GOT3 (cell line): ENCODE data around the gene SH3RF1.
"Not testable (repeated sequence)": the region's sequence is repeated elsewhere in the genome, so short reads cannot be mapped to it uniquely, and the experiment has no call there.

Experiments
- DNase-seq: peaks from one replicate; lab custom pipeline; 2025; ENCODE audit warnings: mixed read lengths; lab: John Stamatoyannopoulos, UW

Gene SH3RF1

DNA sequence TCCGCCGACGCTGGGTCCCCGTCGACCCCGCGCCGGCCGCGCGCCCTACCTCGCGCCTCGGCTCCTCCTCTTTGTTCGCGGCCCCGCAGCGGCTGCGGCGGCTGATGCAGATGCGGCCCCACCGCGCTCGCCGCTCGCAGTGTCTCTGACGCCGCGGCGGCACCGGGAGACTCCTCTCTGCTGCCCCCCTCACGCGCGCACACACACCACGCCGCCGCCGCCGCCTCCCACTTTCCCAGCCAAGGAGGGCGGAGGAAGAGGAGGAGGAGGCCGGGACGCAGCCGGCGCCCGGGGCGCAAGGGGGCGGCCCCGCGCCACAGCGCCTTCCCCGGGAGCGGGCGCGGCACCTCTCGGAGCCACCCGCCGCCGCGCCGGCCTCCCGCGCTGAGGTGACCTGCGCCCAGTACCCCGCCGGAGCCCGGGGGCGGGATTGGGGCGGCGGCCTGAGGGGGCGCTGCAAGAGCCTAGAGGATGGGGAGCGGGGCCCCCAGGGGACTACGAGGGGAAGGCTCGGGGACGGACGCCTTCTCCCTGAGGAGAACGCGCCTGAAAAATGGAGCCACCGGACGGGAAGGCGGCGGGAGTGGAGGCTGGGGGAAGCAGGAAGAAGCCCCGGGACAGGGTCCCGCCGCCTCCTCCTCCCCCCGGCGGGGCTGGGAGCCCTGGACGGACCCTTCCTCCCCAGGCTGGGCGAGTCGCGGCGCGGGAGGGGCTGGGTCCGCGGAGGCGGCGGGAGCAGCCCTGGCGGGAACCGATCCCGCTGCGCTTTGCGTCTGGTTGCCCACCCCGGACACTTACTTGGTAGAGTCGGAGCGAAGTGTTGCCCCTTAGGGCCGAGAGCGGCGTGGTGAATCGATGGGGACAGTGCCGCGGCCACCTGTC lies at the start of gene SH3RF1:
TSS of gene SH3RF1 (minus strand) at position 147 of the 882 bp plus-strand sequence. CDS start 1,744 bp downstream, outside the sequence.
- DNase-seq: peak; percentile 12

DNA sequence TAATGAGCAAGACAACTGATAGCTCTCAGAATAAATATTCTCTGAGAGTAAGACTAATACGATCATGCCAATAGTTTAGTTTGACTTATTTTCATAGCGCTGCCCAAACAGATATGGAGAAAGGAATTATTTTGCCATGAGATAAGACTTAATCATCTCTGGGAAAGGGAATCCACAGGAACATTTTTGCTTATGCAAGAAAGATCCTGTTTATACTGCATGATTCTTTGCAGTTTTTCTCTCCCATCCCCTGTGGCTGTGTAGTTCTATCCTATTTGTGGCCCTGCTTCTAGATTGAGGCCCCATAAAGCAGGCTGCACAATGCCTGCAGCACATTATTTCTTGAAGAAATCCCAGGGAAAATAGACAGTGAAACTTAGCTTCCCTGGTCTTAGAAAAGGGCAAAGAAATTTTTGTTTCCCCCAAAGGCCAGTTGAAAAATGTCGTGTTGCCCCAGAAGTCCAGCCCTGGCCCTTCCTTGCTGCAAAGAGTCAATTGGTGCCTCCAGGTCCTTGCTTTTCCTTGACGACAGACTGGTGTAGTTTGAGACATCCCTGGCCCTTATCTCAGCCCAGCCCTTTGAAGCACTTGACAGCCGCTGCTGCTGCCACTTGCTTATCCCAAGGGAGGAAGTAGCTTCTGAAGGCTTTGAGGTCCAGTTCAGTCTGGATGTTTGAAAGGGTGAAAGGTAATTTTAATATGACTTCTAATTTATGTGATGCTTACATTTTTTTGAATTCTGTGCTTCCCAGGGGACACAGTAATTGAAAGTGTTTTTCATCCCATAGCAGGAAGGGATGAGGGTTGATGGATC lies 45.0 kb upstream of the SH3RF1 start:
- no peak for DNase-seq

DNA sequence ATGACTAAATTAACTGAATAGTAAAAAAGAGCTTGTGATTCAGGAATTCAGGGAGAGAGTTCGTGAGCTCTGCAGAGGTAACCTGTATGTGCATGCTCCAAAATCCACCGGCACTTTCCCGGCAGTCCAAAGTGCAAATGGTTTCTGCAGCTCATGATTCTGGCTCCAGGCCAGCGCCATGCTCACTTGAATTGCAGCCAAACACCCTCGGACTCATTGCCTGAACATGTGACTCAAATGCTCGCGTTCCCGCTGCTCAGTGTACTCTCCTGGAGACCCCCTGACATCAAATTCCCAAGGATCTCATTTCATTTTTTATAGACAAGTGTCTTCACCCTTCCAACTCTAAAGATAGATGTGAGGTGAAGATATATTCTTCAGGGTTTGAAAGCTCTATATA lies 44.1 kb upstream of the SH3RF1 start:
- no peak for DNase-seq

DNA sequence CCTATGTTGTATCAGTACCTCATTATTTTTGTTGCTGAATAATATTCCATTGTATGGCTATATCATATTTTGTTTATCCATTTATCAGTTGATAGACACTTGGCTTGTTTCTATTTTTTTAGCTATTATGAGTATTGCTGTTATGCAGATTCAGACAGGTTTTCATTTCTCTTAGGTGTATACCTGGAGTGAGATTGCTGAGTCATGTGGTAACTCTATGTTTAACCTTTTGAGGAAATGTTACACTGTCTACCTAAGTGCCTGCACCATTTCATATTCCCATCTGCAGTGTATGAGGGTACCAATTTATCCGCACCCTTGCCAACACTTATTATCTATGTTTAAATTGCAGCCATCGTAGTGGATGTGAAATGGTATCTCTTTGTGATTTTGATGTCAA lies 43.0 kb upstream of the SH3RF1 start:
- no peak for DNase-seq

DNA sequence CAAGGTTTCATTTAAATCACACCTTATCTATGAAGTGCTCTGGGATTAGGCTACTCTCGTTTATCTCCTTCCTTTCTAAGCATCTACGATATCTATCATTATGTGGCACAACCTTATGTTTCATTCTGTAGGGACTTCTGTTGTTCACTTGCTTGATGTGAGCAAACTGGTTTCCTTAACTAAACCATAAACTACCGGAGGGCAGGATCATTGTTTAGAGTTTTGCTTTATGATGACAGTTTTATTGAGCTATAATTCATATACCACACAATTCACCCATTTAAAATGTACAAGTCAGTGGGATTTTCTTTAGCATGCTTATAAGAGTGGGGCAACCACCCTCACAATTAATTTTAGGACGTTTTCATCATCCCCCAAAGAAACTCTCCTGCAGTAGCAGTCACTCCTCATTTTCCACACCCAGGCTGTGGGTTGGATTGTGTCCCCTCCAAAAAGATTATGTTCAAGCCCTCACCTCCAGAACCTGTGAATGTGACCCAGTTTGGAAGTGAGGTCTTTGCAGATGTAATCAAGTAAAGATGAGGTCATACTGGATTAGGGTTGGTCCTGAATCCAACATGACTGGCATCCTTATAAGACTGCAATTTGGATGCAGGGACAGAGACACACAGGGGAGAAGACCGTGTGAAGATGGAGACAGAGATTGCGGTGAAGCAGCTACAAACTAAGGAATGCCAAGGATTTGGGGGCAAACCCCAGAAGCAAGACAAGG lies 42.1 kb upstream of the SH3RF1 start:
- DNase-seq: no peak

DNA sequence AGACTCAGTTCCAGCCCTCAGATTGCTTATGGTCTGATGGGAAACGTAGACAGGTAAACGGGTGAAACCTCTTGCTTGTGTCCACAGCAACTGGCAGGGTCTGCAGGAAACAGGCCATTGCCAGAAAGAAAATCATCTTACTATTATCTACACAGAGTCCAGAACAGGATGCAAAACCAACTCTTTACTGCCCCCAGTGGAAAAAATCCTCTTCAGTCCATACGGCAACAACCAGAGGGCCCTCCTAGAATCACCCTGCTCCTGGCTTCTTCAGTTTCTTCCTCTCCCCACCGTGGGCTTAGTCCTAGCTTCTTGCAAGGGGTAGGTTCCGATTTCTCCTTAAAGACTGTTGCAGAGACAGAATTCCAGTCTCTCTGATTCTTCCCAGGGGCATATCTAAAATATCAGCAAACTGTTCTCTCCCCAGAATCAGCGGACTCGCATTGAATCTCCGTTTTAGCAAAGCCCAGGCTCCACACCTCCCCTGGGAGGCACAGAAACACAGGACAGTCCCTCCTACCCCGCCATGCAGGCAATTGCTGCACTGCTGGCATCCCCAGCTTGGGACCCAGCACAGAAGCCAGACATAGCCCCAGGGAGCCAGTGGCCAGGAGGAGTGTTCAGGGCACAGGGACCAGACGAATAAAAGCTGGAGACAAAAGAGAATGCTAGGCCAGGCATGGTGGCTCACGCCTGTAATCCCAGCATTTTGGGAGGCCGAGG lies 41.0 kb upstream of the SH3RF1 start:
- no peak for DNase-seq

DNA sequence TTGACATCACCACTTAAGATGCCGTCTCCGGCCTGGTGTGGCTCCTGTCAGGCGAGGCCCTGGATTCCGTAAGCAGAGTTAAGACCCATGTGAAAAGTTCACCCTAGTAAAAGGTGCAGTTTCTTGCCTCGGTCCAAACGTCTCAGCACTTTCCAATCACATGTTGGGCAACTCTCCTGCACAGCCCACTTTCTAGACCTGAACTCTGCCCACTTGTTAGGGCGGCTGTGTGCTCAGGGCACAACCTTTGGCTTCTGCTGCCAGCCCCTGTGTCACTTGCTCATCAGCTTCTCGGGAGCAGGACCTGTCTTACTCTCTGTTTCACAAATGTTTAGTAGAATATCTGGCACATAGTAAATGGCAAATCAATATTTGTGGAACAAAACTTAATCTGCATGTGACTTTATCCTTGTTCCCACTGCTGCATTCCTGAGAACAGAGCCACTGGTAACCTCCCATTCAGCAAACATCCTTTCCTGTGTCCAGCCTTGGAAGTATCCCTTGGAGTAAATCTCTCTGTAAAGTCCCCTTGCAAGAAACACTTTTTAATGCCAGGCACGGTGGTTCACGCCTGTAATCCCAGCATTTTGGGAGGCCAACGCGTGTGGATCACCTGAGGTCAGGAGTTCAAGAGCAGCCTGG lies 38.7 kb upstream of the SH3RF1 start:
- no peak for DNase-seq

DNA sequence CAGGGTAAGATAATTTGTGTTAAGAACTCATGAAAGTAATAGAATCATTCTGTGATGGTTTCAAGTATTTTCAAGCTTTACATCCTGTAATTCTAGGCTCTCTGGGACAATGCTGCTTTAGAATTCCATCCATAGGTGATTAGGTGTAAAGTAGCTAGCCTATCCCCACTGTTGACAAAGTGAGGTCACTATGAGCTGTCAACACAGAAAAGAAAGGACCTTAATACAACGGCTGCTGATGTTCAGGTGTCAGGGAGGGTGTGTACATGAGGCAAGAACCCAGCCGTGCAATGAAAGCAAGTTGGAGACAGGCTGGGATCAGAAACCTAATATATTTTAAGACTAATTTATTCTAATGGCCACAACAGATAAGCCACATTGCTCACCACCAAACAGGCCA lies 36.8 kb upstream of the SH3RF1 start:
- no peak for DNase-seq

DNA sequence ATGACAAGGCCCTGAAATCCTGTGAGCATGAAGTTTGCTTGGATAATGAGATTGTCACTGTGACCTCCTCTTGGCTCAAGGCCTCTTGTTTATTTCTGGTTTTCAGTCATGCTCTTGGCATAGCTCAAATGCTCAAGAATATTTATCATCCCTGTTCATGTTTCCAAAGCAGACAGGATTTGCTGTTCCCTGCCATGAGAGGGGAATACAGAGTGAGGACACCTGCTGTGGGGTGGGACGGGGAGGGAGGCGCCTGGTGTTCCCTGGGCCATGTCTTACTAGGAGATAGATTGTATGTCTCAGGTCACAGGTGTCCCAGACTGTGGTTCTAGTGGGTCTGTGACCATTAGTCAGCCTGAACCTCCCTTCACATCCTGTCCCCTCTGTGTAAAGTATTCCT lies 34.9 kb upstream of the SH3RF1 start:
- no peak for DNase-seq

DNA sequence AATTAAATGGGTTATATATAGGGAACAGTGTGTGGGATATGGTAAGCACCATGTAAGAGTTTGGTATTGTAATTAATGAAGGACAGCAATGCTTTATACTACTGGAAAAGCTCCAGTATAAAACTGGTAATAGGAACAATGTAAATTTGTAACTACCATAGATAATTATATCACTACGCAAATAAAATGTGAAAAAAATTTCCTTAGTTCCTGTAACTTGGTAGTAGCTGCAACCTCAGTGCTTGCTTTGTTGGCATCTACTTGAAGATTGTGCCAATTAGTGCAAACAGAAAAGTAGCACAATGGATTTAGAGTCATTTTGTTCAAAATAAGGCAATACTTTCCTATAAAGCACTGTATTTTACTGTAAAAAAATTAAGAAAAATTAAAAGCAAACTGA lies 34.4 kb upstream of the SH3RF1 start:
- DNase-seq: no peak

DNA sequence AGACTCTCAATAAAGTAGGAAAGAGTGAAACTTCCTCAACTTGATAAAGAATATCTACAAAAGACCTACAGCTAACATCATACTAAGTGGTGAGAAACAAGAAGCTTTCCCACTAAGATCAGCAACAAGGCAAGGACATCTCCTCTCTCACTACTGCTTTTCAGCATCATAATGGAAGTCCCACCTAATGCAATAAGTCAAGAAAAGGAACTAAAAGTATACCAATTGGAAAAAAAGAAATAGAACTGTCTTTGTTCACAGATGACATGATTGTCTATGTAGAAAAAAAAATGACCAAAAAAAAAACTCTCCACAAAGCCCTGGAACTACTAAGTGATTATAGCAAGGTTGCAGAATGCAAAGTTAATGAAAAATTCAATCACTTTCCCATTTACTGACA lies 25.1 kb upstream of the SH3RF1 start:
- DNase-seq: no peak

DNA sequence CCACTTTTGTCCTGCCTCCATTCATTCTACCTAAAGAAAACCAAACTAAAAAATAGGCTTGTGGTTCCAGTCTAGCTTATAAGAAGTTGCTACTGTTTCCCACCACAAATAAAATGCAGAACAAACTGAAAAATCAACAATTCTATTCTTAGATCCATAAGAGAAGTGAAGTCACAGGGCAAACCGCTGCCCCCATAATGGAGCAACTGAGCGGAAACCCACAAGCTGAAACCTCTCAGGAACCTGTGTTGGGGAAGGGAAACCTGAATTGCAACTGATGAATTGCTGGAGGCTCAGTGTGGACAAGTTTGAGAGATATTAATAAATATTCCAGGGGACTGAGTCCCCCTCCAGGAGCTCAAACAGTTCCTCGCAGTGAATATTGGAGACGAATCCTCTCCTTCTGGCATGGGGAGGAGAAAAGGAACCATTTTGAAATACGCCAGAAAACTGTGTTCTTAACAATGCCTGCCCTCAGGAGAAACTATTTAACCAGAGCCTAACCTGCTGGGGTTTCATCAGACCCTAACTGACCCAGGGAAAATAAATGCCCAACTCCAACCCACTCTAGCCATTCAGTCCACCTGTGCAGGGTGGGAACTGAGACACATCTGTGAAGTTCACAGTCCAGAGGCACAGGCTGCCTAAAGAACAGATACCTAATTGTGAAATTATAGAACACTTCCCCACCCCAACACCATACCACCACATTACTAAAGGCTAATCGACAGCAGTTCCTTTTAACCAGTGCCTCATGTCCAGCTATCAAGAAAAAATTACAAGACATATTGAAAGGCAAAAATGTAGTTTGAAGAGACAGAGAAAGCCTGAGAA lies 22.8 kb upstream of the SH3RF1 start:
- DNase-seq: no peak

DNA sequence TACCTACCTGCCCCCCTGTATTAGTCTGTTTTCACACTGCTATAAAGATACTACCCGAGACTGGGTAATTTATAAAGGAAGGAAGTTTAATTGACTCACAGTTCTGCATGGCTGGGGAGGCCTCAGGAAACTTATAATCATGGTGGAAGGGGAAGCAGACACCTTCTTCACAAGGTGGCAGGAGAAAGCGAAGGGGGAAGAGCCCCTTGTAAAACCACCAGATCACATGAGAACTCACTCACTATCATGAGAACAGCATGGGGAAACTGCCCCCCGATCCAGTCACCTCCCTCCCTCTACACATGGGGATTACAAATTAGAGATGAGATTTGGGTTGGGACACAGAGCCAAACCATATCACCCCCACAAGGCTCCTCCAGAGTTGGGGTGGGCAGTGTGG lies 17.2 kb upstream of the SH3RF1 start:
- DNase-seq: not testable (repeated sequence)

DNA sequence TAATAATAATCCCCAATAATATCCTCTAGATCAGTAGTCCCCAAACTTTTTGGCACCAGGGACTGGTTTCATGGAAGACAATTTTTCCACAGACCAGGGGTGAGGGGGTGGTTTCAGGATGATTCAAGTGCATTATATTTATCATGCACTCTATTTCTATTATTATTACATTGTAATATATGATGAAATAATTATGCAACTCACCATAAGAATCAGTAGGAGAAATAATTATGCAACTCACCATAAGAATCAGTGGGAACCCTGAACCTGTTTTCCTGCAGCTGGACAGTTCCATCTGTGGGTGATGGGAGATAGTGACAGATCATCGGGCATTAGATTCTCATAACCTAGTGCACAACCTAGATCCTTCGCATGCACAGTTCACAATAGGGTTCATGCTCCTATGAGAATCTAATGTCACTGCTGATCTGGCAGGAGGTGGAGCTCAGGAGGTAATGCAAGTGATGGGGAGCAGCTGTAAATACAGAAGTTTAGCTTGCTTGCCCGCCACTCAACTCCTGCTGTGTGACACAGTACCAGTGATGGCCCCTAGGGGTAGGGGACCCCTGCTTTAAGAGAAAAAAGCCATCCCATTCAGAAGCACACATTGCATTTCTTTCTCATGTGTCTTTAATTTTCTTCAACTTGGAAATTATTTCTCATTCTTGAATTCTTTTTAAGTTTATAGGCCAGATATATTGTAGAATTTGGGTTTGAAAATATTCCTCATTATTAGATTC lies 16.0 kb upstream of the SH3RF1 start:
- no peak for DNase-seq

DNA sequence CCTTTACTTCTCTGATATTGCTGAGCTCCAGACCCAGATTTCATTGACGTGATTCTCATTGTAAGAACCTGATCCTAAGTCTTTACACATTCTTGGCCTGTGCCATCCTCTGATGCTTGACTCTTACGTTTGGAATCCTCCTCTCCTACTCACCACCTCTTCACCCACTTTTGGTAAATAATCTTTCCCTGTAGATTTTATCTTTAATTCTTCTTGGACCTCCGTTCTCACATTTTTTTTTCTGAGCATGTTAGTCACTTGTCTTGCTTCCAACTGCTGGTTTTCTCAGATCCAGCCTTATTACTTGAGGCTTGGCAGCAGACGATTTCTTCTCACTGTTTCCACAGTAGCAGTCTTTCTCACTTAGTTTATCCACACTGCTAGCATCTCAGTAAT lies 12.4 kb upstream of the SH3RF1 start:
- peak; percentile 2 for DNase-seq

DNA sequence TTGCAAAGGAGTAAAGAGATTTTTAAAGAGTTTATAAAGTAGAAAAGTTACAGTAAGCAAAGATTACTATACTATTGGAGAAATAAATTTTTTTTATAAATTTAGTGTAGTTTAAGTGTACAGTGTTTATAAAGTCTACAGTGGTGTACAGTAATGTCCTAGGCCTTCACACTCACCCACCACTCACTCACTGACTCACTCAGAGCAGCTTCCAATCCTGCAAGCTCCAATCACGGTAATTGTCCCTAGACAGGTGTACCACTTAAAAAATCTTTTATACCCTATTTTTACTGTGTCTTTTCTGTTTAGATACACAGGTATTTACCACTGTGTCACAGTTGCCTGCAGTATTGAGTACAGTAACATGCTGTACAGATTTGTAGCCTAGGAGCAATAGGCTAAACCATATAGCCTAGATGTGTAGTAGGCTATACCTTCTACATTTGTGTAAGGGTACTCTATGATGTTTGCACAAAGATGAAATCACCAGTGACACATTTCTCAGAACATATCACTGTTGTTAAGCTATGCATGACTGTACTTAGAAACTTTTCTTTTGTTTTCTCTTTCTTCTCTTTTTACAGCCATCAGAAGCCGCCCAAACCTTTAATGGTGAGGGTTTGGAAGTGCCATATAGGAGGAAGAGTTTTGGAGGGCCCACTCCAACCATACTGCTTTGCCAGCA lies 11.8 kb upstream of the SH3RF1 start:
- DNase-seq: no peak

DNA sequence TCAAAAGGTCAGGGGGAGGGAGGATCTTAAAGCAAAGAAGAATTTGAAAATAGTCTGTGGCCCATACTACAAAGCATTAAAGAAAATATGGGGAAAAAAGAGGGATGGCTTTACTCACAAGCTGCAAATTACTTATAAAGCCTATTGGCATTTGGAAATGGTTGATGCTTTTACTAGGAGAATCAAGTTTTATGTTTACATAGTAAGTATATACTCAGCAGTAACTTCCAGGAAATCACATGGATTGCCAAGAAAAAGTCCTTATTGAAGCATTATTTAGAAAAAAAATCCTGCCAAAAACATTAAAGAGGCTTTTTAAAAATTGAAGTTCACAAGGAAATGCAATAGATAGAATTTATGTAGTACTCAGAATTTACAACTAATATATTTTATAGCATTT lies 8.4 kb upstream of the SH3RF1 start:
- no peak for DNase-seq

DNA sequence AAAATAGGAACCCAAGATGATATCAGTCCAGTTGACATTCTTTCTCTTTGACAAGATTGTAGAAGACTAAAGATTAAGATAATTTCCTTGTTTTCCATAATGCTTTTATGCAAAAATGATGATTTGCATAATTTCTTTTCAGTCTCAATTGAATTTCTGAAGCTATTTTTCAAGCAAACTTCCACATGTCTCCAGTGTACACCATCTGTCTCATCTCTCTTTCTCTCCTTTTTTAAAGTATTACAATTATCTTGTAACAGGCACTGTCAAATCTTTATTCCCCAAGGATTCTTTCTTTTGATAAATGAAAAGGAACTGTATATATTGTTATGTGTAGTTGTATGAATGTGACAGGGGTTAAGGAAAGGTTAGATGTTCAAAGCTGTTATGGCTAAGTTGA lies 7.9 kb upstream of the SH3RF1 start:
- DNase-seq: no peak

DNA sequence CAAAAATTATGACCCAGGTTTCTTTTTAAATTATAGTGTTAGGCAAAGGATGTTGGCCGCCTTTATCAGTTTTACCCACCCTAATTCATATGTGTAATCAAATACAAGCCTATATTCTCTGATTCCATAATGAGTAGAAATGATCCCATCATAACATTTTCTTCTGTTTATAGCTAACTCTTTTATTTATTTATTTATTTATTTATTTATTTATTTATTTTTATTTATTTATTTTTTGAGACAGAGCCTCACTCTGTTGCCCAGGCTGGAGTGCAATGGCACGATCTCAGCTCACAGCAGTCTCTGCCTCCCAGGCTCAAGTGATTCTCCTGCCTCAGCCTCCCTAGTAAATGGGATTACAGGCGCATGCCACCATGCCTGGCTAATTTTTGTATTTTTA lies 7.1 kb upstream of the SH3RF1 start:
- DNase-seq: not testable (repeated sequence)
